AG10803 (cell line): ENCODE data around the gene BTBD16.

Experiments used
- DNase-seq: peaks from one replicate; pipeline ENCODE4 v3.0.0; 2010; ENCODE audit warnings: low read depth
- H3K4me3 ChIP-seq: 2 replicates; pipeline ENCODE4 v1.5.1; 2011; ENCODE audit warnings: mild to moderate bottlenecking, low read length, control low read depth
- CTCF ChIP-seq: conservative IDR thresholded peaks from 2 replicates; pipeline ENCODE4 v1.5.1; 2011; ENCODE audit warnings: mild to moderate bottlenecking, low read length, control low read depth, inconsistent platforms

Gene BTBD16

GRCh38 chr10:122359621-122360020 lies 88.5 kb downstream of the BTBD16 start:
- DNase-seq: no peak
- H3K4me3 ChIP-seq: no peak overlapping the region
- no peak for TF ChIP-seq CTCF

GRCh38 chr10:122361046-122361445 lies 90.0 kb downstream of the BTBD16 start:
- no peak overlapping the region for H3K4me3 ChIP-seq
- no peak for TF ChIP-seq CTCF
- no peak for DNase-seq

GRCh38 chr10:122362031-122362592 lies 91.0 kb downstream of the BTBD16 start:
- TF ChIP-seq CTCF: no peak
- DNase-seq: no peak
- no peak overlapping the region for H3K4me3 ChIP-seq

- no peak for TF ChIP-seq CTCF
- DNase-seq: no peak
- no peak overlapping the region for H3K4me3 ChIP-seq
These were observed 91.5 kb downstream of the BTBD16 start for GRCh38 chr10:122362621-122363020.

- H3K4me3 ChIP-seq: no peak overlapping the region
- no peak for TF ChIP-seq CTCF
- no peak for DNase-seq
These were observed 92.2 kb downstream of the BTBD16 start for GRCh38 chr10:122363311-122363710.

- TF ChIP-seq CTCF: no peak
- no peak overlapping the region for H3K4me3 ChIP-seq
- peak; percentile 8 for DNase-seq
These were observed 92.8 kb downstream of the BTBD16 start for GRCh38 chr10:122363722-122364463.
